ENCODE results near the gene NSD2.

NSD2 gene

GRCh38 chr4:1839282-1839681 is 31.9 kb upstream of the NSD2 start:
- Histone ChIP-seq H3K4me3 (replicated peaks; ENCODE audit: insufficient read depth, low read length) (no peak overlapping the region), H3K27me3 (ENCODE audit: insufficient read depth, poor library complexity, severe bottlenecking) (no peaks in the 10 kb centered on the region), H3K27ac (replicated peaks) (no peak overlapping the region)
- TF ChIP-seq REST (IDR thresholded peaks at IDR 0.05; ENCODE audit: insufficient replicate concordance, low read depth), result no peak
- TF ChIP-seq SPI1 (IDR thresholded peaks at IDR 0.05; ENCODE audit: borderline replicate concordance, low read depth), result no peak
- no peak for TF ChIP-seq GABPA (IDR thresholded peaks at IDR 0.05; ENCODE audit: low read depth)
- no peak for DNase-seq (ENCODE audit: low read depth in 1 of 2, low spot score in 1 of 2)

GRCh38 chr4:1841201-1841886 is 29.8 kb upstream of the NSD2 start:
- no peak overlapping the region for H3K4me3 ChIP-seq (replicated peaks; ENCODE audit: insufficient read depth, low read length)
- no peak overlapping the region for H3K27ac ChIP-seq (replicated peaks)
- DNase-seq (ENCODE audit: low read depth in 1 of 2, low spot score in 1 of 2), result no peak
- H3K27me3 ChIP-seq (ENCODE audit: insufficient read depth, poor library complexity, severe bottlenecking), result no peaks in the 10 kb centered on the region
- TF ChIP-seq SPI1 (IDR thresholded peaks at IDR 0.05; ENCODE audit: borderline replicate concordance, low read depth), result no peak
- no peak for TF ChIP-seq POLR2AphosphoS5 (IDR thresholded peaks at IDR 0.05; ENCODE audit: low read depth)
- TF ChIP-seq REST (IDR thresholded peaks at IDR 0.05; ENCODE audit: insufficient replicate concordance, low read depth), result no peak
- TF ChIP-seq CTCF (IDR thresholded peaks at IDR 0.05; ENCODE audit: insufficient read depth, low read length), result no peak
- no peak for TF ChIP-seq GABPA (IDR thresholded peaks at IDR 0.05; ENCODE audit: low read depth)

GRCh38 chr4:1841887-1842210 is 29.3 kb upstream of the NSD2 start:
- Histone ChIP-seq H3K27ac (replicated peaks) (no peak overlapping the region), H3K27me3 (ENCODE audit: insufficient read depth, poor library complexity, severe bottlenecking) (no peaks in the 10 kb centered on the region), H3K4me3 (replicated peaks; ENCODE audit: insufficient read depth, low read length) (no peak overlapping the region)
- DNase-seq (ENCODE audit: low read depth in 1 of 2, low spot score in 1 of 2), result no peak
- TF ChIP-seq REST (IDR thresholded peaks at IDR 0.05; ENCODE audit: insufficient replicate concordance, low read depth) (no peak), CTCF (IDR thresholded peaks at IDR 0.05; ENCODE audit: insufficient read depth, low read length) (no peak), GABPA (IDR thresholded peaks at IDR 0.05; ENCODE audit: low read depth) (no peak), SPI1 (IDR thresholded peaks at IDR 0.05; ENCODE audit: borderline replicate concordance, low read depth) (no peak), POLR2AphosphoS5 (IDR thresholded peaks at IDR 0.05; ENCODE audit: low read depth) (no peak)
